Measurements from ENCODE around the gene POLR2H.

GRCh38 chr3:184320104-184320445, 41.4 kb upstream of the POLR2H start:
- TF ChIP-seq CTCF (IDR thresholded peaks at IDR 0.05) (no peak), POLR2A (IDR thresholded peaks at IDR 0.05) (no peak)

Measured in thyroid gland (tissue), 4 donors.